ENCODE data around the gene TLCD4.

Gene TLCD4

DNA sequence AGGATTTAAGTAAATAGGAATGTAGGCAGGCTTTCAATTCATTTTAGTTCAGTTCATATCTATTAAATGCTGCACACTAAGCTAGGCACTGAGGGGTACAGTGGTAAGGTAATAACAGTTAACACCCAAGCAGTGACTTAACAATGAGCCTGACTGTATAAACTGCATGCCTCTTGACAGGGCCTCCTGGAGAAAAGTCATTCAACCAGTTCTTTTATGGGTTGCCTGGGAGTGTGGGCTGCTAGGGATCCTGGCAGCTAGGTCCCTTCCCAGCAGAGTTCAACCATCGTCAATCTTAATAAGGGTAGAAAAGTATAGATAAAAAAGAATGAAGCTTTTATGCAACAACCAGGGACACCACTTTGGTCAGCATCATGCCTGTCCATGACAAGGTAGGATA lies 36.3 kb upstream of the TLCD4 start:
- Histone ChIP-seq H3K4me3 (replicated peaks; ENCODE audit: low read depth, low read length) (no peak overlapping the region), H3K36me3 (ENCODE audit: control insufficient read depth, insufficient read depth, low read length) (no peaks in the 10 kb centered on the region), H3K27me3 (replicated peaks; ENCODE audit: control insufficient read depth, insufficient read depth, low read length) (no peaks in the 10 kb centered on the region)
- TF ChIP-seq CTCF (IDR thresholded peaks at IDR 0.05; ENCODE audit: insufficient read depth, low read length, poor library complexity, severe bottlenecking): no peak
- DNase-seq (ENCODE audit: extremely low read depth, insufficient read length): no peak

- TF ChIP-seq CTCF (IDR thresholded peaks at IDR 0.05; ENCODE audit: insufficient read depth, low read length, poor library complexity, severe bottlenecking): peak; percentile 82
- H3K36me3 ChIP-seq (ENCODE audit: control insufficient read depth, insufficient read depth, low read length): no peaks in the 10 kb centered on the region
- no peak overlapping the region for H3K4me3 ChIP-seq (replicated peaks; ENCODE audit: low read depth, low read length)
- no peak for DNase-seq (ENCODE audit: extremely low read depth, insufficient read length)
- H3K27me3 ChIP-seq (replicated peaks; ENCODE audit: control insufficient read depth, insufficient read depth, low read length): no peaks in the 10 kb centered on the region
Measured at GRCh38 chr1:95084317-95085176, 32.6 kb upstream of the TLCD4 start.

DNA sequence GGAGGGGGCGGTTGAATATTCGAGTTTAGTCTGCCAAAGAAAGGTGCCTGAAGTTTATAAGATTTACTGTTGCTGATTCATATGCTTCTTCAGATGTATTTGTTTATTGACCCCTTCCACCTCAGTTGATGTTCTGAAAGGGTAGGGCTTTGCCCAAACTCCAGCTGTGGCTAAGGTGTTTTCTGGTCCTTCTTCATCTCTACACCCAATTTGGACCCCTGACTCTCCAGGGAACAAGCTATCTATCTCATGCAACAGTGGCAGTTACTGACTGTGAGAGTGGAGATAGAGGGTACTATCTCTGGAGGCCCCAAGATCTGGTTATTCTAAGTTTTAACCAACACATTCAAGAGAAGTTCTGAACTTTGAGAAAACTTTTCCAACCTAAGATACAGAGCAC lies 31.8 kb upstream of the TLCD4 start:
- Histone ChIP-seq H3K4me3 (replicated peaks; ENCODE audit: low read depth, low read length) (no peak overlapping the region), H3K27me3 (replicated peaks; ENCODE audit: control insufficient read depth, insufficient read depth, low read length) (no peaks in the 10 kb centered on the region), H3K36me3 (ENCODE audit: control insufficient read depth, insufficient read depth, low read length) (no peaks in the 10 kb centered on the region)
- TF ChIP-seq CTCF (IDR thresholded peaks at IDR 0.05; ENCODE audit: insufficient read depth, low read length, poor library complexity, severe bottlenecking): no peak
- DNase-seq (ENCODE audit: extremely low read depth, insufficient read length): no peak

GRCh38 chr1:95086949-95087533 lies 30.1 kb upstream of the TLCD4 start:
- H3K27me3 ChIP-seq (replicated peaks; ENCODE audit: control insufficient read depth, insufficient read depth, low read length): no peaks in the 10 kb centered on the region
- no peak overlapping the region for H3K4me3 ChIP-seq (replicated peaks; ENCODE audit: low read depth, low read length)
- no peaks in the 10 kb centered on the region for H3K36me3 ChIP-seq (ENCODE audit: control insufficient read depth, insufficient read depth, low read length)
- TF ChIP-seq CTCF (IDR thresholded peaks at IDR 0.05; ENCODE audit: insufficient read depth, low read length, poor library complexity, severe bottlenecking): no peak
- no peak for DNase-seq (ENCODE audit: extremely low read depth, insufficient read length)

DNA sequence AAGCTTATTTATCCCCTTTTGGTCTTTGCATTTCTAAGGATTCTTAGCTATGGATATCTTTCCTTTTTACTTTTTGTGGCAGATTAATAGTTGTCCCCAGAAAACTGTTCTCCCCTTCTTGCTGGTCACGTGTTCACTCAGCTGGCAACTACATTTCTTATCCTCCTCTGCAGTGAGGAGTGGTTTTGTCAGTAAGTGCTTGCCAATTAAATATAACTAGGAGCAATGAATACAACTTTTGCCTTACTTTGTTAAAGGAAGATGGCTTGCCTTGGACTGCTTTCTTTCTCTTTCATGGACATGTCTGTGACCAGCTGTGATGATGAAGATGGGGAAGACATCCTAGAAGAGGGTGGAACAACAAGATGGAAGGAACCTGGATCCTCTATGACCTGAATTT lies 28.9 kb upstream of the TLCD4 start:
- no peak for DNase-seq (ENCODE audit: extremely low read depth, insufficient read length)
- Histone ChIP-seq H3K27me3 (replicated peaks; ENCODE audit: control insufficient read depth, insufficient read depth, low read length) (no peaks in the 10 kb centered on the region), H3K4me3 (replicated peaks; ENCODE audit: low read depth, low read length) (no peak overlapping the region), H3K36me3 (ENCODE audit: control insufficient read depth, insufficient read depth, low read length) (no peaks in the 10 kb centered on the region)
- no peak for TF ChIP-seq CTCF (IDR thresholded peaks at IDR 0.05; ENCODE audit: insufficient read depth, low read length, poor library complexity, severe bottlenecking)

Data from GM06990 (cell line).